GM19240 (cell line): Measurements from ENCODE around the gene DCX.

Experiments
- DNase-seq: peaks from one replicate; pipeline ENCODE4 v3.0.0; 2011; ENCODE audit warnings: low spot score; ENCODE audit not compliant: insufficient read length

Gene DCX

GRCh38 chrX:111411983-111412382, at the start of gene DCX:
DCX (minus strand) TSS chrX:111412192; CDS start chrX:111410398, 1,794 bp downstream.
- DNase-seq = no peak

- DNase-seq = no peak
Observed at GRCh38 chrX:111460607-111461006, 48.6 kb upstream of the DCX start.

- DNase-seq = no peak
Observed at GRCh38 chrX:111447298-111447697, 35.3 kb upstream of the DCX start.

- no peak for DNase-seq
Observed at GRCh38 chrX:111445485-111445884, 33.5 kb upstream of the DCX start.

DNA sequence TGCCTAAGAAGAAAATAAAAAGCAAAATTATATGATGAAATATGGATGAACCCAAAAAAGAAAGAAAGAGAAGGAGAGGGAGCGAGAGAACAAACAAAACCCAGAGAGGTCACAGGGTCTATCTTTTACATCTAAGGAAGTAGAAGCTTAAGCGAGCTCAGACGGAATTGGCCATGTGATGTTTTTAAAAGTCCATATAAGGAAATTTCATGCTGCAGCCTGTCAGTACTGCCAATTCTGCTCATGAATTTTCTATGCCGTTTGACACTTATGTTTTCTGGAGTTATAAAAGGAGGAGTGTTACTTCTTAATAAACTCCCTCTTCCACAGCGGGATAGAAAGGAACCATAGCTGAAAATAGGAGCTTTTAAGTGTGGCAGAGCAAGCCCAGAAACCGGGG, 32.9 kb upstream of the DCX start:
- no peak for DNase-seq

GRCh38 chrX:111443946-111444345, 32.0 kb upstream of the DCX start:
- DNase-seq = no peak

- DNase-seq = no peak
Observed at GRCh38 chrX:111442791-111443190, 30.8 kb upstream of the DCX start.

- DNase-seq = no peak
Observed at GRCh38 chrX:111435469-111435868, 23.5 kb upstream of the DCX start.

DNA sequence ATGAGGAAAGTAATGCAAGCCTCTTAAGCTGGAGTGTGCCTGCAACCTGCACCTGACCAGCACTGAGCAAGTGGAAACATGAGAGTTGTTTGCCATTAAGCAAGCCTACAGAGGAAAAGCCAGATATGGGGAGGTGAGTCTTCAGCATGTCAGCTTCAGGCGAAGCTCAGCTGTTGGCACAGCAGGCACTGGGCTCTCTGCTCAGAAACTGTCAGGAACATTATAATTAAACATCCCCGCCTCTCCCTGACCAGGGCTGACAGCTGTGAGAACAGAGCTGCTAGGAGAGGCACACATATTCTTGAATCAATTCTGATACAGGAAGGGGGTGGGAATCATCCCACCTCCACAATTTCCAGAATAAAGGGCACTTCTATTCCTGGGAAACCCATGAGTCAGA, 19.0 kb upstream of the DCX start:
- no peak for DNase-seq

GRCh38 chrX:111411557-111411956, 435 bp downstream of the DCX start:
- DNase-seq = no peak

GRCh38 chrX:111410590-111411078, 1.4 kb downstream of the DCX start:
- no peak for DNase-seq

DNA sequence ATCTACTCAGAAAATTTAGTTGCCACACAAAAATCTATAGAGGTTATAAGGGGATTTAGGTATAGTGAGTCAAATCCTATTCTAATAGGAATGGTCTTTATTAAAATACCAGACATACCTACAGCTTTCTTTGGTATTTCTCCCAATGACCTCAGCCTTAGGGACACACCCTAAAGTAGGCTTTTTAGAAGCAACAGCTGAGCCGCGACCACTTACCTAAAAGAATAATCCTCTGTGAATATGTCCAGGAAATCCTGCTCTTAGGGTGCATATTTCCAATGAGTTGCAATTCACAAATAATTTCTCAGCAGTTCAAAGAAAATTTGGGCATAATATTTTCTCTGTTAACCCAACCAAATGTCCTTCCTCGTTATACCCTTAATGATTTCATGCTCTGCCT, 2.7 kb downstream of the DCX start:
- no peak for DNase-seq

- DNase-seq = no peak
Observed at GRCh38 chrX:111407948-111408347, 4.0 kb downstream of the DCX start.

- no peak for DNase-seq
Observed at GRCh38 chrX:111402344-111402743, 9.6 kb downstream of the DCX start.

- DNase-seq = no peak
Observed at GRCh38 chrX:111395149-111395548, 16.8 kb downstream of the DCX start.

- no peak for DNase-seq
Observed at GRCh38 chrX:111394569-111394968, 17.4 kb downstream of the DCX start.

- DNase-seq = no peak
Observed at GRCh38 chrX:111387470-111388070, 24.4 kb downstream of the DCX start.

DNA sequence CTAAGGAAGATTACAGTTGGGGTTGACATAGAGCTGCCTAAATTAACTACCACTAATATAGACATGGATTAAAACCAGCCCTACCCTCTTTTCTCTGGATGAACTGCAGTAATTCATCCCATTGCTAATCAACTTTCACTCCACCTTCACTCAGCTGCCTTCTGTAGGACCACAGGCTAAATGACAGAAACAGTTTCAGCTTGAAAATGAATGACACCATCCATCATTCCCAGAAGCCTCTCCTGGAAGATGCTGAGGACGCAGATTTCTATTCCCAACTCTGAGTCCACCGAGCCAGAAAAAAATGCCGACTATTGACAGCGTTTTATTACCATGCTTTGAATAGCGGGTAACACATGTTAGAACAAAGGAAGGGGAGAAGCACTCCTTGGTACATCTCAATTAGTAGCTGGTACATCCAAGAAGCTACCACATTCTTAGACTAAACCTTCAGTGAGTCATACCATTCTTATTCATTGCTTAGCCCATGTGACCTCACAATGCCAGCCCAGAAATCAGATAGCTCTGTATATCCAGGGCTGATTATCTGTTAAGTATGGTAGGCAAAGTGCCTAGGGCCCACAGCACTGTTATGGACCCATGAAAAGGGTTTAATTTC, 25.3 kb downstream of the DCX start:
- DNase-seq = no peak

DNA sequence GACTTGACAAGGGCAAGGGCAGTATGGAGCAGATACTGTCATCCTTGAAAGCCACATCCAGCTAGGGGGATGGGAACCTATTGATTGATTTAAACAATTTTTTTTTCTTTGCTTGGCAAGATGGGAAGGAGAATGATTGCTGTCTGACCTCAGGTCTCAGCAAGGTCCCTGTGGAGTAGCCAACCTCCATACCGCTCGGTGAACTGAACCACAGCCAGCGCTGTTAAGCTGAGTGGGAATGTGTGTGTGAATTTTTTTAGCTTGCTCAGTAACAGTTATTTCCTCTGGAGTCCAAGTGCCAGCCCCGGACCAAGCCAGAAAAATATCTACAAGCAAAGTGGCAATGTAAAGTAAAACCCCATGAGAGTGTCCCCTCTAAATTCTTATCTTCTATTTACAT, 25.9 kb downstream of the DCX start:
- DNase-seq = no peak

GRCh38 chrX:111382277-111382676, 29.7 kb downstream of the DCX start:
- DNase-seq = no peak

GRCh38 chrX:111376897-111377578, 35.0 kb downstream of the DCX start:
- no peak for DNase-seq

GRCh38 chrX:111376486-111376885, 35.5 kb downstream of the DCX start:
- DNase-seq = no peak

GRCh38 chrX:111375747-111376146, 36.2 kb downstream of the DCX start:
- DNase-seq = no peak
